Right lobe of liver (tissue), 6 donors: ENCODE data around the gene FLOT1. TPM values are rescaled to one million over a fixed set of nuclear protein-coding genes. Genes with fewer than 3 reads are reported as not detected.

Experiments used
- ATAC-seq, 4 donors: fragments of 200-7000 bp; cut with Tn5 transposase; one replicate each; pipeline ENCODE4 v1.9.1; 2020; ENCODE audit warnings: mild to moderate bottlenecking in 4 of 4, moderate library complexity in 4 of 4
- DNase-seq, 3 donors: peaks; one replicate each; pipeline ENCODE4 v3.0.0-alpha.2; 2020
- H3K27ac ChIP-seq, 3 donors: fragments of 200-600 bp; one replicate each; pipeline ENCODE4 v1.8.0; 2022
- H3K27me3 ChIP-seq, 2 donors: fragments of 200-600 bp; one replicate each; pipeline ENCODE4 v1.8.0; 2022
- H3K36me3 ChIP-seq, 4 donors: fragments of 200-600 bp; sonication (generic) in 1 of 4; one replicate each; pipeline versions ENCODE4 v1.5.1 to v1.8.0; 2017 to 2022; ENCODE audit warnings: control low read depth in 1 of 4
- H3K4me1 ChIP-seq, 4 donors: fragments of 200-600 bp; sonication (generic) in 1 of 4; one replicate each; pipeline versions ENCODE4 v1.5.1 to v1.8.0; 2017 to 2022; ENCODE audit warnings: control low read depth in 1 of 4
- H3K4me3 ChIP-seq, 3 donors: fragments of 200-600 bp; one replicate each; pipeline ENCODE4 v1.8.0; 2022
- H3K9me3 ChIP-seq, 4 donors: fragments of 200-600 bp; sonication (generic) in 1 of 4; one replicate each; pipeline versions ENCODE4 v1.5.1 to v1.8.0; 2017 to 2022; ENCODE audit warnings: control low read depth in 1 of 4
- CTCF ChIP-seq, 4 donors: fragments of 200-600 bp in 3 of 4; fragments of 450-650 bp in 1 of 4; IDR thresholded peaks; one replicate each; pipeline versions ENCODE4 v1.5.1 to v1.8.0; 2016 to 2022; ENCODE audit warnings: antibody characterized with exemption in 4 of 4, mild to moderate bottlenecking in 2 of 4
- POLR2A ChIP-seq: fragments of 450-650 bp; IDR thresholded peaks from one replicate; pipeline ENCODE4 v1.6.1; 2017; ENCODE audit warnings: antibody characterized with exemption, mild to moderate bottlenecking
- WGBS: methylation state at CpG from one replicate; pipeline ENCODE4 v1.1.6; 2018; ENCODE audit warnings: low coverage, low lambda C conversion rate; ENCODE audit not compliant: insufficient coverage; ENCODE audit errors: missing lambda C conversion rate; 5-methylcytosine and 5-hydroxymethylcytosine counted together
- intact Hi-C, 2 donors: fragments of 100-400 bp; cut with DNase I; formaldehyde crosslinking; loops; one replicate each; pipeline versions ENCODE4 v1.11.2 to v1.14.1; 2022
- total RNA-seq, 6 experiments: library from RNA; depleted of rRNA in 2 of 6; stranded (reverse); fragments of >200 nt in 2 of 6; fragmentation: NEBNext Ultra II Directional in 3 of 6; extraction: Animal tissue kit (Norgen Biotek cat#: 25700) in 3 of 6; gene quantifications; one replicate each; pipeline versions ENCODE4 v1.1.0 to v1.2.4, GENCODE V29; 2016 to 2023
- donor health status: DM: no; HTN: yes; CAD: no.
- donor health status: DM: no; HTN: no; CAD: no.
- donor health status: DM: no; HTN: no; CAD: no.
- donor health status: DM: no; HTN: yes; CAD: no.
- donor health status: DM: no; HTN: yes; CAD: no.

The FLOT1 gene
- total RNA-seq, 6 experiments from 2014 or later, result 37.1 to 92.2 (median 73.5) TPM

DNA sequence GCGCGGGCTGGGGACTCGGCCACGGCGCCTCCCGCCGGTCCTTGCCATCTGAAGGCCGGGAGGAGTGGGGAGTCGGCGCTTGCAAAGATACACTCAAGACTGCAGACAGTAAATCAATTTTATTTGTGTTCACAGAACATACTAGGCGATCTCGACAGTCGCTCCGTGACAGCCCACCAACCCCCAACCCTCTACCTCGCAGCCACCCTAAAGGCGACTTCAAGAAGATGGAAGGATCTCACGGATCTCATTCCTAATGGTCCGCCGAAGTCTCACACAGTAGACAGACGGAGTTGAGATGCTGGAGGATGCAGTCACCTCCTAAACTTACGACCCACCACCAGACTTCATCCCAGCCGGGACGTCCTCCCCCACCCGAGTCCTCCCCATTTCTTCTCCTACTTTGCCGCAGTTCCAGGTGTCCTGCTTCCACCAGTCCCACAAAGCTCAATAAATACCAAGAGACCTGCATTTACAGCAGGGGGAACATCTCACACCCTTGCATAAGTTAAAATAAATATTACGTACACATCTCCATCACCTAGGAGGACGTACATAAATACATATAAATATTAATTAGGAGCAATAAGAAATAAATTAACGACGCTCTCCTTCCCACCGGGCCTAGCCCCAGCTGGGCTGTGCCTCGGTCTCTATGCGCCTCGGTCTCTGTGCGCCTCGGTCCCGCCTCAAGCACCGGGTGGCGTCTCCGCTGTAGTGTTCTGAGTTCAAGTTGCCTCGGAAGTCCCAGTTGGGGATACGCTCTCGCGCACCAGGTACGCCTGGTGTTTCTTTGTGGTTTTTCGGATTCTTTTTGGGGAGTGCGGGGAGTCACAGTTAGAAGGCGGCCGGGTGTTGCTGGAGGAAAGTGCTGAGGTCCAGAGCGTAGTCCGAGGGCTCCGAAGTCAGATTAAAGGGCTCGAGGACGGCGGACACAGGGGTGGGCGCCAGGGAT lies 889 bp upstream of the FLOT1 start:
- H3K9me3 ChIP-seq, result no peaks in the 10 kb centered on the region
- TF ChIP-seq POLR2A (peak; percentile 47), CTCF (IDR thresholded peaks at IDR 0.05) (no peak)
- intact Hi-C loops, result no loop called here
- WGBS, result 0% methylated on average over 28 of the region's 55 CpGs
- no peaks in the 10 kb centered on the region for H3K27me3 ChIP-seq
- peak overlapping the region; percentile 82 to 95 (median 93) for H3K4me3 ChIP-seq
- DNase-seq (peak in 2 of 3 donors; percentile 44 to 59), ATAC-seq (peak; percentile 0 to 20 (median 6))
- peaks cover 0 to 16% (median 8%) of the 10 kb centered on the region in 4 donors for H3K4me1 ChIP-seq
- peaks cover 0 to 20% (median 16%) of the 10 kb centered on the region in 4 donors for H3K36me3 ChIP-seq
- H3K27ac ChIP-seq, result peak overlapping the region; percentile 88 to 98 (median 89)

- ATAC-seq, result peak; percentile 10 to 17 (median 15)
Measured at GRCh38 chr6:30741789-30742315, 635 bp downstream of the FLOT1 start.

GRCh38 chr6:30741063-30741779 lies 1.3 kb downstream of the FLOT1 start:
- WGBS, result 69% methylated on average over 6 of the region's 8 CpGs
- DNase-seq (no peak), ATAC-seq (no peak)
- TF ChIP-seq POLR2A (no peak), CTCF (IDR thresholded peaks at IDR 0.05) (no peak)
- H3K36me3 ChIP-seq, result peaks cover 0 to 36% (median 23%) of the 10 kb centered on the region in 4 donors
- peaks cover 0 to 16% (median 8%) of the 10 kb centered on the region in 4 donors for H3K4me1 ChIP-seq
- peak overlapping the region; percentile 88 to 98 (median 89) for H3K27ac ChIP-seq
- H3K9me3 ChIP-seq, result no peaks in the 10 kb centered on the region
- H3K27me3 ChIP-seq, result no peaks in the 10 kb centered on the region
- intact Hi-C loops, result no loop called here
- H3K4me3 ChIP-seq, result peak overlapping the region; percentile 82 to 95 (median 93)

More at GRCh38 chr6:30741789-30742315, 635 bp downstream of the FLOT1 start:
- TF ChIP-seq POLR2A, result no peak
- no peak for TF ChIP-seq CTCF (IDR thresholded peaks at IDR 0.05)
- Histone ChIP-seq H3K36me3 (peaks cover 0 to 30% (median 23%) of the 10 kb centered on the region in 4 donors), H3K9me3 (no peaks in the 10 kb centered on the region), H3K27me3 (no peaks in the 10 kb centered on the region), H3K27ac (peak overlapping the region; percentile 88 to 98 (median 89)), H3K4me1 (peaks cover 0 to 16% (median 8%) of the 10 kb centered on the region in 4 donors), H3K4me3 (peak overlapping the region; percentile 82 to 95 (median 93))
- WGBS, result 17% methylated on average over 8 of the region's 13 CpGs
- intact Hi-C loops, result no loop called here
- DNase-seq, result no peak

DNA sequence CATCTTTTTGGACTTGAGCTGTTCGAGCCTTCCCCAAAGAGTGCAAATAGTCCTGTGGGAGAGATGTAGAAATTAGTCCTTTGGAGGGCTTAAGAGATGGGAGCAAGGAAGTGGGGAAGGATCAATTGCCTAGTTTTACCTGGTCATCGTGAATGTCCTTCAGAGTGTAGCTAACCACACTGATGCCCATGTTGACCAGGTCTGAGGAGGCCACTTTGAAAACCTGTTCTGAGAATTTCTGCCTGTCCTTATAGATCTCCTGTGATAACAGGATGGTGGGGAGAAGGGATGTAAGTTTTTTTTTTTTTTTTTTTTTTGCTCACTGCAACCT lies 2.0 kb downstream of the FLOT1 start:
- ATAC-seq (no peak), DNase-seq (no peak)
- no peaks in the 10 kb centered on the region for H3K27me3 ChIP-seq
- TF ChIP-seq POLR2A (no peak), CTCF (IDR thresholded peaks at IDR 0.05) (no peak)
- no peak overlapping the region for H3K4me3 ChIP-seq
- WGBS, result 67% methylated on average over 2 of the region's 2 CpGs
- peaks cover 0 to 43% (median 25%) of the 10 kb centered on the region in 4 donors for H3K36me3 ChIP-seq
- intact Hi-C loops, result no loop called here
- H3K9me3 ChIP-seq, result no peaks in the 10 kb centered on the region
- H3K4me1 ChIP-seq, result peaks cover 0 to 16% (median 8%) of the 10 kb centered on the region in 4 donors
- H3K27ac ChIP-seq, result no peak overlapping the region
